ENCODE measurements around the gene PTPRT.
A peak's percentile ranks its signal among the peaks of the same experiment; 100 is the strongest.

PTPRT gene

GRCh38 chr20:42191140-42191860 lies 998.4 kb downstream of the PTPRT start:
- DNase-seq (ENCODE audit: low spot score) = no peak

- DNase-seq (ENCODE audit: low spot score) = no peak
Observed at GRCh38 chr20:42190084-42190483, 999.6 kb downstream of the PTPRT start.

GRCh38 chr20:42186337-42186736 lies 1003.4 kb downstream of the PTPRT start:
- DNase-seq (ENCODE audit: low spot score) = no peak

GRCh38 chr20:42183147-42183546 lies 1006.6 kb downstream of the PTPRT start:
- no peak for DNase-seq (ENCODE audit: low spot score)

GRCh38 chr20:42181064-42181463 lies 1008.6 kb downstream of the PTPRT start:
- no peak for DNase-seq (ENCODE audit: low spot score)

GRCh38 chr20:42179768-42180167 lies 1009.9 kb downstream of the PTPRT start:
- no peak for DNase-seq (ENCODE audit: low spot score)

GRCh38 chr20:42173440-42173839 lies 1016.3 kb downstream of the PTPRT start:
- no peak for DNase-seq (ENCODE audit: low spot score)

- no peak for DNase-seq (ENCODE audit: low spot score)
Observed at GRCh38 chr20:42164121-42164890, 1025.4 kb downstream of the PTPRT start.

GRCh38 chr20:42161228-42161829 lies 1028.4 kb downstream of the PTPRT start:
- DNase-seq (ENCODE audit: low spot score) = no peak

- DNase-seq (ENCODE audit: low spot score) = no peak
Observed at GRCh38 chr20:42159808-42160207, 1029.9 kb downstream of the PTPRT start.

GRCh38 chr20:42158272-42158671 lies 1031.4 kb downstream of the PTPRT start:
- DNase-seq (ENCODE audit: low spot score) = no peak

- DNase-seq (ENCODE audit: low spot score) = no peak
Observed at GRCh38 chr20:42155586-42155985, 1034.1 kb downstream of the PTPRT start.

GRCh38 chr20:42152575-42152974 lies 1037.1 kb downstream of the PTPRT start:
- DNase-seq (ENCODE audit: low spot score) = peak; percentile 2

GRCh38 chr20:42150230-42150629 lies 1039.5 kb downstream of the PTPRT start:
- DNase-seq (ENCODE audit: low spot score) = no peak

GRCh38 chr20:42138729-42139128 lies 1051.0 kb downstream of the PTPRT start:
- peak; percentile 3 for DNase-seq (ENCODE audit: low spot score)

- no peak for DNase-seq (ENCODE audit: low spot score)
Observed at GRCh38 chr20:42134265-42135098, 1055.2 kb downstream of the PTPRT start.

- DNase-seq (ENCODE audit: low spot score) = no peak
Observed at GRCh38 chr20:42130810-42131596, 1058.7 kb downstream of the PTPRT start.

GRCh38 chr20:42125426-42125825 lies 1064.3 kb downstream of the PTPRT start:
- no peak for DNase-seq (ENCODE audit: low spot score)

- no peak for DNase-seq (ENCODE audit: low spot score)
Observed at GRCh38 chr20:42123981-42124473, 1065.7 kb downstream of the PTPRT start.

GRCh38 chr20:42118409-42119125 lies 1071.1 kb downstream of the PTPRT start:
- DNase-seq (ENCODE audit: low spot score) = no peak

All from cerebellar cortex (tissue), 1 donor.